MV-4-11 (cell line): ENCODE data around the gene ATXN1.
"Not testable (repeated sequence)": the region's sequence is repeated elsewhere in the genome, so short reads cannot be mapped to it uniquely, and the experiment has no call there.

ENCODE experiments used
- DNase-seq: peaks from one replicate; lab custom pipeline; 2025; lab: John Stamatoyannopoulos, UW

The ATXN1 gene

GRCh38 chr6:16386057-16386456, 375.2 kb downstream of the ATXN1 start:
- DNase-seq: no peak

GRCh38 chr6:16383607-16384206, 377.6 kb downstream of the ATXN1 start:
- DNase-seq: no peak

GRCh38 chr6:16381968-16382367, 379.3 kb downstream of the ATXN1 start:
- not testable (repeated sequence) for DNase-seq

GRCh38 chr6:16380220-16380809, 380.9 kb downstream of the ATXN1 start:
- peak; percentile 25 for DNase-seq

- DNase-seq: not testable (repeated sequence)
Measured at GRCh38 chr6:16378360-16378759, 382.9 kb downstream of the ATXN1 start.

GRCh38 chr6:16377470-16377869, 383.8 kb downstream of the ATXN1 start:
- no peak for DNase-seq

GRCh38 chr6:16375843-16376242, 385.4 kb downstream of the ATXN1 start:
- DNase-seq: no peak

GRCh38 chr6:16375206-16375605, 386.1 kb downstream of the ATXN1 start:
- DNase-seq: no peak

- DNase-seq: no peak
Measured at GRCh38 chr6:16374461-16375200, 386.6 kb downstream of the ATXN1 start.

- no peak for DNase-seq
Measured at GRCh38 chr6:16374016-16374415, 387.2 kb downstream of the ATXN1 start.

- no peak for DNase-seq
Measured at GRCh38 chr6:16372029-16372776, 389.1 kb downstream of the ATXN1 start.

GRCh38 chr6:16371401-16371800, 389.9 kb downstream of the ATXN1 start:
- no peak for DNase-seq

- no peak for DNase-seq
Measured at GRCh38 chr6:16370943-16371342, 390.3 kb downstream of the ATXN1 start.

- DNase-seq: no peak
Measured at GRCh38 chr6:16369989-16370388, 391.3 kb downstream of the ATXN1 start.

GRCh38 chr6:16369140-16369745, 392.0 kb downstream of the ATXN1 start:
- no peak for DNase-seq

- no peak for DNase-seq
Measured at GRCh38 chr6:16367571-16367970, 393.7 kb downstream of the ATXN1 start.

GRCh38 chr6:16363749-16364148, 397.5 kb downstream of the ATXN1 start:
- DNase-seq: no peak

- no peak for DNase-seq
Measured at GRCh38 chr6:16362819-16363589, 398.3 kb downstream of the ATXN1 start.

GRCh38 chr6:16362296-16362695, 399.0 kb downstream of the ATXN1 start:
- no peak for DNase-seq

GRCh38 chr6:16361861-16362260, 399.4 kb downstream of the ATXN1 start:
- DNase-seq: no peak

- no peak for DNase-seq
Measured at GRCh38 chr6:16361121-16361520, 400.1 kb downstream of the ATXN1 start.
